Loucy (cell line): ENCODE measurements around the gene WDR64.

Experiments
- EZH2phosphoT487 ChIP-seq: fragments of 200-600 bp; IDR thresholded peaks from 2 replicates; pipeline ENCODE4 v1.6.1; 2018; ENCODE audit warnings: antibody characterized with exemption, mild to moderate bottlenecking, moderate library complexity, borderline replicate concordance
- TF ChIP-seq, protein P1 (sequence below): fragments of 200-600 bp; sonication (generic); conservative IDR thresholded peaks from 2 replicates; pipeline ENCODE4 v1.5.1; 2014; ENCODE audit warnings: mild to moderate bottlenecking, antibody characterized with exemption, low read length

DNA sequence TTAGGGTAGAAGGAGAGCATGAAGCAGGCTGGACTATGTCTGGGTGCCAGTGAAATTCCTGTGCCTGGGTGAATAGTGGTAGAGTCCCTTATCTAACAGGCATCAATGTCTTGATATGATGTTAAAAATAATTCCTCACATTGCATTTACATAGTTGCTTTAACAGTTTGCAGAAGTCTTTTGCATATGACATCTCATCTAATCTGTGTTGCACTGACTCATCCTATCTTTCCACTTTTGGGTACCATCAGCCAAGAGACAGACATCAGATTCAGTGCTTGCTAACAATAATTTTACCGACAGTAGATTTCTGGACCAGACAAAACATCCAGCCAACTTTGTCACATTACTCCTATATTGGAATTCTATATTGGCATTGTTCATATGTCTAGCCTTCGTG, 92.5 kb downstream of the WDR64 start:
- no peak for TF ChIP-seq EZH2phosphoT487
- TF ChIP-seq, protein P1, sequence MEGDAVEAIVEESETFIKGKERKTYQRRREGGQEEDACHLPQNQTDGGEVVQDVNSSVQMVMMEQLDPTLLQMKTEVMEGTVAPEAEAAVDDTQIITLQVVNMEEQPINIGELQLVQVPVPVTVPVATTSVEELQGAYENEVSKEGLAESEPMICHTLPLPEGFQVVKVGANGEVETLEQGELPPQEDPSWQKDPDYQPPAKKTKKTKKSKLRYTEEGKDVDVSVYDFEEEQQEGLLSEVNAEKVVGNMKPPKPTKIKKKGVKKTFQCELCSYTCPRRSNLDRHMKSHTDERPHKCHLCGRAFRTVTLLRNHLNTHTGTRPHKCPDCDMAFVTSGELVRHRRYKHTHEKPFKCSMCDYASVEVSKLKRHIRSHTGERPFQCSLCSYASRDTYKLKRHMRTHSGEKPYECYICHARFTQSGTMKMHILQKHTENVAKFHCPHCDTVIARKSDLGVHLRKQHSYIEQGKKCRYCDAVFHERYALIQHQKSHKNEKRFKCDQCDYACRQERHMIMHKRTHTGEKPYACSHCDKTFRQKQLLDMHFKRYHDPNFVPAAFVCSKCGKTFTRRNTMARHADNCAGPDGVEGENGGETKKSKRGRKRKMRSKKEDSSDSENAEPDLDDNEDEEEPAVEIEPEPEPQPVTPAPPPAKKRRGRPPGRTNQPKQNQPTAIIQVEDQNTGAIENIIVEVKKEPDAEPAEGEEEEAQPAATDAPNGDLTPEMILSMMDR: no peak
